Stimulated activated CD8-positive, alpha-beta memory T cell treated with anti-CD3 and anti-CD28 coated beads, Interleukin-7, amount 100 ng/mL, for 24 hours (primary cell): ENCODE measurements around the gene DDX56.
"Not testable (repeated sequence)": the region's sequence is repeated elsewhere in the genome, so short reads cannot be mapped to it uniquely, and the experiment has no call there.

ENCODE experiments used
- DNase-seq: peaks from one replicate; pipeline ENCODE4 v3.0.0-alpha.2; 2020; ENCODE audit warnings: low read depth

The DDX56 gene

GRCh38 chr7:44573464-44574286 lies at the start of gene DDX56:
Gene DDX56, minus strand, starts transcription at chr7:44573908. Its CDS starts 13 bp downstream, at chr7:44573895.
- peak; percentile 87 for DNase-seq

GRCh38 chr7:44622342-44623151 lies 48.8 kb upstream of the DDX56 start:
- DNase-seq: no peak

GRCh38 chr7:44621750-44622103 lies 48.0 kb upstream of the DDX56 start:
- no peak for DNase-seq

- DNase-seq: no peak
Observed at GRCh38 chr7:44621034-44621749, 47.5 kb upstream of the DDX56 start.

- no peak for DNase-seq
Observed at GRCh38 chr7:44618753-44619152, 45.0 kb upstream of the DDX56 start.

- DNase-seq: no peak
Observed at GRCh38 chr7:44618045-44618444, 44.3 kb upstream of the DDX56 start.

- no peak for DNase-seq
Observed at GRCh38 chr7:44617225-44617890, 43.6 kb upstream of the DDX56 start.

- no peak for DNase-seq
Observed at GRCh38 chr7:44616545-44616944, 42.8 kb upstream of the DDX56 start.

- no peak for DNase-seq
Observed at GRCh38 chr7:44615793-44616192, 42.1 kb upstream of the DDX56 start.

- DNase-seq: no peak
Observed at GRCh38 chr7:44615149-44615611, 41.5 kb upstream of the DDX56 start.

GRCh38 chr7:44609829-44610228 lies 36.1 kb upstream of the DDX56 start:
- DNase-seq: no peak

- DNase-seq: no peak
Observed at GRCh38 chr7:44608916-44609648, 35.4 kb upstream of the DDX56 start.

- no peak for DNase-seq
Observed at GRCh38 chr7:44607141-44608068, 33.7 kb upstream of the DDX56 start.

- DNase-seq: peak; percentile 99
Observed at GRCh38 chr7:44606341-44607140, 32.8 kb upstream of the DDX56 start, which contains the start of gene OGDH. Gene OGDH, plus strand, starts transcription at chr7:44606627. Its CDS starts 17,717 bp downstream, at chr7:44624344.

GRCh38 chr7:44604941-44605340 lies 31.2 kb upstream of the DDX56 start:
- DNase-seq: no peak

GRCh38 chr7:44603193-44603592 lies 29.5 kb upstream of the DDX56 start:
- DNase-seq: no peak

GRCh38 chr7:44602576-44602910 lies 28.8 kb upstream of the DDX56 start:
- DNase-seq: no peak

- DNase-seq: no peak
Observed at GRCh38 chr7:44599222-44599621, 25.5 kb upstream of the DDX56 start.

- not testable (repeated sequence) for DNase-seq
Observed at GRCh38 chr7:44597181-44597580, 23.5 kb upstream of the DDX56 start.
